IMR-90 (cell line): Measurements from ENCODE around the gene CD38. TPM values are rescaled to one million over a fixed set of nuclear protein-coding genes. Genes with fewer than 3 reads are reported as not detected.

Source experiments
- ATAC-seq: fragments of 200-7000 bp; cut with Tn5 transposase; 2 replicates; pipeline ENCODE4 v1.9.1; 2020; ENCODE audit warnings: low read depth, mild to moderate bottlenecking, moderate library complexity
- BruUV-seq: library from RNA; stranded (reverse); fragments of 400-500 nt; replicated peaks from 2 replicates; lab custom pipeline; 2021; lab: Mats Ljungman, UMichigan
- CTCF ChIA-PET: fragments of 300-600 bp; formaldehyde crosslinking; extraction: SDS; loops from one replicate; lab custom pipeline; 2021; ENCODE audit warnings: antibody characterized with exemption; lab: Yijun Ruan, JAX
- POLR2A ChIA-PET: fragments of 300-600 bp; sonication (Branson Sonifier 250); formaldehyde crosslinking; loops from one replicate; lab custom pipeline; 2022; ENCODE audit warnings: antibody characterized with exemption; ENCODE audit not compliant: unreplicated experiment; lab: Charles Lee
- DNase-seq: peaks from one replicate; pipeline ENCODE4 v3.0.0; 2013
- H2AFZ ChIP-seq: replicated peaks from 2 replicates; pipeline ENCODE3; 2013; ENCODE audit warnings: low read length, mild to moderate bottlenecking; ENCODE audit not compliant: poor library complexity
- H2AK5ac ChIP-seq: 2 replicates; pipeline ENCODE4 v1.6.1; 2013; ENCODE audit warnings: low read depth, low read length, inconsistent platforms
- H2AK9ac ChIP-seq: replicated peaks from 2 replicates; pipeline ENCODE3; 2013; ENCODE audit warnings: mild to moderate bottlenecking, low read depth, low read length, moderate library complexity; ENCODE audit not compliant: poor library complexity
- H2BK120ac ChIP-seq: 2 replicates; pipeline ENCODE4 v1.6.1; 2013; ENCODE audit warnings: low read depth, low read length, inconsistent platforms
- H2BK15ac ChIP-seq: 3 replicates; pipeline ENCODE4 v1.6.1; 2013; ENCODE audit warnings: low read depth, low read length, inconsistent platforms
- H2BK20ac ChIP-seq: 2 replicates; pipeline ENCODE4 v1.6.1; 2013; ENCODE audit warnings: low read depth, mild to moderate bottlenecking, inconsistent platforms, low read length, moderate library complexity
- H2BK5ac ChIP-seq: 2 replicates; pipeline ENCODE4 v1.6.1; 2013; ENCODE audit warnings: mild to moderate bottlenecking, low read depth, low read length, inconsistent platforms; ENCODE audit not compliant: poor library complexity, severe bottlenecking
- H3K14ac ChIP-seq: replicated peaks from 2 replicates; pipeline ENCODE4 v1.6.1; 2013; ENCODE audit warnings: low read depth, low read length, inconsistent platforms
- H3K18ac ChIP-seq: 2 replicates; pipeline ENCODE4 v1.6.1; 2013; ENCODE audit warnings: low read depth, low read length, control low read depth
- H3K23ac ChIP-seq: 2 replicates; pipeline ENCODE4 v1.6.1; 2013; ENCODE audit warnings: low read depth, low read length, inconsistent platforms
- H3K27ac ChIP-seq: 2 replicates; pipeline ENCODE4 v1.5.1; 2013; ENCODE audit warnings: mild to moderate bottlenecking, control low read depth, low read length; ENCODE audit not compliant: insufficient read depth
- H3K27me3 ChIP-seq: 2 replicates; pipeline ENCODE4 v1.6.1; 2013; ENCODE audit warnings: low read length; ENCODE audit not compliant: control insufficient read depth, insufficient read depth
- H3K36me3 ChIP-seq: 2 replicates; pipeline ENCODE4 v1.6.1; 2013; ENCODE audit warnings: low read length, mixed read lengths; ENCODE audit not compliant: control insufficient read depth, insufficient read depth
- H3K4ac ChIP-seq: 2 replicates; pipeline ENCODE4 v1.6.1; 2013; ENCODE audit warnings: low read depth, low read length, inconsistent platforms
- H3K4me1 ChIP-seq: 2 replicates; pipeline ENCODE4 v1.6.1; 2013; ENCODE audit warnings: low read length, mixed read lengths; ENCODE audit not compliant: control insufficient read depth, insufficient read depth
- H3K4me2 ChIP-seq: 2 replicates; pipeline ENCODE4 v1.6.1; 2013; ENCODE audit warnings: low read depth, mild to moderate bottlenecking, control low read depth, low read length, moderate library complexity
- H3K4me3 ChIP-seq: 2 replicates; pipeline ENCODE4 v1.5.1; 2013; ENCODE audit warnings: low read depth, mild to moderate bottlenecking, control low read depth, low read length, moderate library complexity; ENCODE audit not compliant: insufficient read depth
- H3K56ac ChIP-seq: 2 replicates; pipeline ENCODE4 v1.6.1; 2013; ENCODE audit warnings: low read length, inconsistent platforms; ENCODE audit not compliant: insufficient read depth; ENCODE audit errors: extremely low read depth
- H3K79me1 ChIP-seq, 2 experiments: 2 replicates each; pipeline ENCODE4 v1.6.1; 2013; ENCODE audit warnings: low read length in 2 of 2, inconsistent platforms in 1 of 2, low read depth in 1 of 2
- H3K9ac ChIP-seq: 2 replicates; pipeline ENCODE4 v1.6.1; 2013; ENCODE audit warnings: low read depth, low read length, control low read depth
- H3K9me1 ChIP-seq: 2 replicates; pipeline ENCODE4 v1.6.1; 2013; ENCODE audit warnings: low read length, inconsistent platforms; ENCODE audit not compliant: insufficient read depth
- H3K9me3 ChIP-seq: 2 replicates; pipeline ENCODE4 v1.6.1; 2013; ENCODE audit warnings: low read length; ENCODE audit not compliant: control insufficient read depth, insufficient read depth
- H4K20me1 ChIP-seq: 2 replicates; pipeline ENCODE4 v1.6.1; 2013; ENCODE audit warnings: low read length, inconsistent platforms; ENCODE audit not compliant: insufficient read depth
- H4K5ac ChIP-seq: 2 replicates; pipeline ENCODE4 v1.6.1; 2013; ENCODE audit warnings: mild to moderate bottlenecking, low read depth, low read length, control low read depth
- H4K8ac ChIP-seq, 2 experiments: 2 replicates each; pipeline ENCODE4 v1.6.1; 2013; ENCODE audit warnings: low read depth in 2 of 2, low read length in 2 of 2, control low read depth in 1 of 2, inconsistent platforms in 1 of 2
- H4K91ac ChIP-seq: 2 replicates; pipeline ENCODE4 v1.6.1; 2013; ENCODE audit warnings: low read depth, low read length, inconsistent platforms; ENCODE audit not compliant: insufficient read depth
- BHLHE40 ChIP-seq: fragments of 150-350 bp; IDR thresholded peaks from 2 replicates; pipeline ENCODE4 v1.6.1; 2016; ENCODE audit warnings: mild to moderate bottlenecking, low read depth, low read length
- CEBPB ChIP-seq: IDR thresholded peaks from 2 replicates; pipeline ENCODE4 v1.6.1; 2012; ENCODE audit warnings: low read depth, low read length, improper control_type of control experiment
- CHD1 ChIP-seq: IDR thresholded peaks from 2 replicates; pipeline ENCODE4 v1.6.1; 2012; ENCODE audit warnings: low read depth, low read length, improper control_type of control experiment
- ELK1 ChIP-seq: fragments of 150-350 bp; IDR thresholded peaks from 2 replicates; pipeline ENCODE4 v1.6.1; 2016; ENCODE audit warnings: low read depth, mild to moderate bottlenecking, low read length, moderate library complexity, borderline replicate concordance
- FOS ChIP-seq: fragments of 150-350 bp; IDR thresholded peaks from 2 replicates; pipeline ENCODE4 v1.6.1; 2016; ENCODE audit warnings: low read depth, low read length
- MAFK ChIP-seq: IDR thresholded peaks from 2 replicates; pipeline ENCODE4 v1.6.1; 2012; ENCODE audit warnings: low read depth, low read length, improper control_type of control experiment
- MAZ ChIP-seq: IDR thresholded peaks from 2 replicates; pipeline ENCODE4 v1.6.1; 2012; ENCODE audit warnings: low read depth, mild to moderate bottlenecking, low read length, improper control_type of control experiment, moderate library complexity, borderline replicate concordance
- MXI1 ChIP-seq: IDR thresholded peaks from 2 replicates; pipeline ENCODE4 v1.6.1; 2012; ENCODE audit warnings: low read depth, mild to moderate bottlenecking, low read length, moderate library complexity, borderline replicate concordance
- NFE2L2 ChIP-seq: fragments of 150-350 bp; IDR thresholded peaks from 2 replicates; pipeline ENCODE4 v1.6.1; 2016; ENCODE audit warnings: low read depth, mild to moderate bottlenecking, low read length
- POLR2A ChIP-seq: IDR thresholded peaks from 2 replicates; pipeline ENCODE4 v1.6.1; 2012; ENCODE audit warnings: mild to moderate bottlenecking, low read depth, low read length
- RAD21 ChIP-seq: IDR thresholded peaks from 2 replicates; pipeline ENCODE4 v1.6.1; 2012; ENCODE audit warnings: low read length, improper control_type of control experiment
- RCOR1 ChIP-seq: IDR thresholded peaks from 2 replicates; pipeline ENCODE4 v1.6.1; 2012; ENCODE audit warnings: mild to moderate bottlenecking, low read length, improper control_type of control experiment; ENCODE audit not compliant: insufficient replicate concordance
- RFX5 ChIP-seq: IDR thresholded peaks from 2 replicates; pipeline ENCODE4 v1.8.0; 2012; ENCODE audit warnings: low read depth, mild to moderate bottlenecking, low read length, moderate library complexity
- SMC3 ChIP-seq: fragments of 150-350 bp; IDR thresholded peaks from 2 replicates; pipeline ENCODE4 v1.6.1; 2016; ENCODE audit warnings: low read depth, mild to moderate bottlenecking, antibody characterized with exemption, low read length, moderate library complexity
- WGBS, 2 experiments: methylation state at CpG; one replicate each; pipeline versions ENCODE4 v1.1.5 to v1.1.7; 2013; ENCODE audit warnings: missing lambda C conversion rate in 2 of 2; ENCODE audit not compliant: insufficient read length in 1 of 2; ENCODE audit errors: extremely low coverage in 2 of 2; 5-methylcytosine and 5-hydroxymethylcytosine counted together
- dilution Hi-C: fragments of 300-500 bp; cut with HindIII; formaldehyde crosslinking; loops from one replicate; pipeline ENCODE4 v1.14.3; 2018; ENCODE audit warnings: low sequenced_read_pairs; ENCODE audit not compliant: unreplicated experiment
- in situ Hi-C: fragments of 300-500 bp; cut with MboI; formaldehyde crosslinking; loops from 3 replicates; pipeline ENCODE4 v1.14.3; 2019; ENCODE audit warnings: low sequenced_read_pairs, inconsistent platforms, mixed read lengths
- intact Hi-C: fragments of 100-400 bp; cut with micrococcal nuclease; formaldehyde crosslinking; loops from 2 replicates; pipeline ENCODE4 v1.10.0; 2022
- polyA plus RNA-seq, 3 experiments: library from polyadenylated mRNA; depleted of rRNA; stranded (reverse); fragments of >200 nt; gene quantifications; 2 replicates each; pipeline ENCODE4 v1.2.3, GENCODE V29; 2012; ENCODE audit warnings: low replicate concordance in 1 of 3
- total RNA-seq: library from RNA; depleted of rRNA; stranded (reverse); fragments of >200 nt; gene quantifications from 2 replicates; pipeline ENCODE4 v1.2.3, GENCODE V29; 2012
- TF ChIP-seq, protein P1 (sequence below): conservative IDR thresholded peaks from 2 replicates; pipeline ENCODE4 v1.5.1; 2012; ENCODE audit warnings: mild to moderate bottlenecking, low read depth, low read length, improper control_type of control experiment
- TF ChIP-seq, protein P2 (sequence below): fragments of 150-350 bp; IDR thresholded peaks from 2 replicates; pipeline ENCODE4 v1.6.1; 2017; ENCODE audit warnings: mild to moderate bottlenecking, antibody characterized with exemption, low read length, low read depth

Gene CD38
- total and polyA plus RNA-seq, 2 of the 4 experiments (the other 2 are of a cell fraction), result not detected

GRCh38 chr4:15753786-15754185 lies 24.3 kb upstream of the CD38 start:
- no peak for TF ChIP-seq ELK1
- no peak for TF ChIP-seq SMC3
- TF ChIP-seq BHLHE40, result no peak
- TF ChIP-seq MAFK, result no peak
- TF ChIP-seq MXI1, result no peak
- TF ChIP-seq RFX5, result no peak
- no peak for TF ChIP-seq CEBPB
- TF ChIP-seq POLR2A, result no peak
- TF ChIP-seq, protein P1, sequence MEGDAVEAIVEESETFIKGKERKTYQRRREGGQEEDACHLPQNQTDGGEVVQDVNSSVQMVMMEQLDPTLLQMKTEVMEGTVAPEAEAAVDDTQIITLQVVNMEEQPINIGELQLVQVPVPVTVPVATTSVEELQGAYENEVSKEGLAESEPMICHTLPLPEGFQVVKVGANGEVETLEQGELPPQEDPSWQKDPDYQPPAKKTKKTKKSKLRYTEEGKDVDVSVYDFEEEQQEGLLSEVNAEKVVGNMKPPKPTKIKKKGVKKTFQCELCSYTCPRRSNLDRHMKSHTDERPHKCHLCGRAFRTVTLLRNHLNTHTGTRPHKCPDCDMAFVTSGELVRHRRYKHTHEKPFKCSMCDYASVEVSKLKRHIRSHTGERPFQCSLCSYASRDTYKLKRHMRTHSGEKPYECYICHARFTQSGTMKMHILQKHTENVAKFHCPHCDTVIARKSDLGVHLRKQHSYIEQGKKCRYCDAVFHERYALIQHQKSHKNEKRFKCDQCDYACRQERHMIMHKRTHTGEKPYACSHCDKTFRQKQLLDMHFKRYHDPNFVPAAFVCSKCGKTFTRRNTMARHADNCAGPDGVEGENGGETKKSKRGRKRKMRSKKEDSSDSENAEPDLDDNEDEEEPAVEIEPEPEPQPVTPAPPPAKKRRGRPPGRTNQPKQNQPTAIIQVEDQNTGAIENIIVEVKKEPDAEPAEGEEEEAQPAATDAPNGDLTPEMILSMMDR, result no peak
- TF ChIP-seq RAD21, result no peak
- TF ChIP-seq MAZ, result no peak
- TF ChIP-seq NFE2L2, result no peak
- TF ChIP-seq FOS, result no peak
- TF ChIP-seq, protein P2, sequence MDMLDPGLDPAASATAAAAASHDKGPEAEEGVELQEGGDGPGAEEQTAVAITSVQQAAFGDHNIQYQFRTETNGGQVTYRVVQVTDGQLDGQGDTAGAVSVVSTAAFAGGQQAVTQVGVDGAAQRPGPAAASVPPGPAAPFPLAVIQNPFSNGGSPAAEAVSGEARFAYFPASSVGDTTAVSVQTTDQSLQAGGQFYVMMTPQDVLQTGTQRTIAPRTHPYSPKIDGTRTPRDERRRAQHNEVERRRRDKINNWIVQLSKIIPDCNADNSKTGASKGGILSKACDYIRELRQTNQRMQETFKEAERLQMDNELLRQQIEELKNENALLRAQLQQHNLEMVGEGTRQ, result no peak
- TF ChIP-seq CHD1, result no peak
- TF ChIP-seq RCOR1, result no peak
- no TSS peak for BruUV-seq
- dilution Hi-C loops, result no loop called here

More at GRCh38 chr4:15753786-15754185, 24.3 kb upstream of the CD38 start:
- Histone ChIP-seq H2BK15ac (no peak overlapping the region), H3K9ac (no peak overlapping the region), H3K14ac (no peak overlapping the region), H4K8ac (no peak overlapping the region), H3K23ac (no peak overlapping the region), H3K56ac (no peak overlapping the region), H3K27me3 (no peaks in the 10 kb centered on the region; the same call in 1 of the 2 replicates), H3K4ac (no peak overlapping the region), H3K4me3 (no peak overlapping the region), H3K9me1 (no peaks in the 10 kb centered on the region), H4K91ac (no peak overlapping the region), H3K4me1 (no peaks in the 10 kb centered on the region; the same call in 1 of the 2 replicates), H2BK20ac (no peak overlapping the region), H2AK9ac (no peak overlapping the region), H2AK5ac (no peak overlapping the region), H3K27ac (no peak overlapping the region), H3K9me3 (no peaks in the 10 kb centered on the region), H2BK120ac (no peak overlapping the region), H3K18ac (no peak overlapping the region), H4K20me1 (no peaks in the 10 kb centered on the region), H3K36me3 (no peaks in the 10 kb centered on the region), H3K79me1 (no peaks in the 10 kb centered on the region), H4K5ac (no peak overlapping the region), H3K4me2 (no peak overlapping the region), H2BK5ac (no peak overlapping the region), H2AFZ (no peak overlapping the region)
- CTCF ChIA-PET, result no interaction called here
- intact Hi-C loops, result no loop called here
- DNase-seq, result peak; percentile 6
- in situ Hi-C loops, result no loop called here
- 75% methylated on average over 2 of the region's 4 CpGs; no CpG with 5 or more reads in 1 of the 2 experiments for WGBS, 2 experiments
- POLR2A ChIA-PET, result no interaction called here
- no peak for ATAC-seq
